Measurements from ENCODE around the gene IRF1.
"Not testable (repeated sequence)": the region's sequence is repeated elsewhere in the genome, so short reads cannot be mapped to it uniquely, and the experiment has no call there.

Gene IRF1

DNA sequence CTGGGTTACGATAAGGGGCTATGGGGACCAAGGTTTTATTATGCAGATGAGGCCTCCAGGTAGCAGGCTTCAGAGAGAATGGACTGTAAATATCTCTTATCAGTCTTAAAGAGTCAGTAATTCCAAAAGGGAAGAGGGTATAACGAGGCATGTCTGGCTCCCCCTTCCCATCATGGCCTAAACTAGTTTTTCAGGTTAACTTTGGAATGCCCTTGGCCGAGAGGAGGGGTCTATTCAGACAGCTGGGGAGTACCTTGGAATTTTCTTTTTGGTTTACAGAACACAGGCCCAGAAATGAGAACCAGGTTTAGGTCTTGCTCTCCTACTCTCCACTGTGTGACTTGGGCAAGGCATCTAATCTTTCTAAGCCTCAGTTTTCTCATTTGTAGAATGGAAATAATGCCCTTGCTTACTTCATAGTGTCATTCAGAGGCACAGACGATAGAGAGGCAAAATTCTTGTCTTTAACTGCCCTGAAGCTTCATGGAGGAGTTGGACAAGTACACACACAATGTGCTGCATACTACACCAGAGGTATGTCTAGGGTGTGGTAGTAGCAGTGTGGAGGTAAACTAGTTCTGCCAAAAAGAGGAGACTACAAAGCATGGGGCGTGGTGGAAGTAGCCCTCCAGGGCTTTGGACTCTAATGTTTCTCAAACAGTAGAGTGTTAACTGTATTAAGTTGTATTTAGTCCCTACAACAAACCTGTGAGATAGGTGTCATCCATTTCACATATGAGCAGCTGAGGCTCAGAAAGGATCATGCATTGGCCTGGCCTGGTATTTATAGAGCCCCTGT, 45.5 kb downstream of the IRF1 start:
- in situ Hi-C loops (cut with MboI; ENCODE audit: low sequenced_read_pairs) = no loop called here

DNA sequence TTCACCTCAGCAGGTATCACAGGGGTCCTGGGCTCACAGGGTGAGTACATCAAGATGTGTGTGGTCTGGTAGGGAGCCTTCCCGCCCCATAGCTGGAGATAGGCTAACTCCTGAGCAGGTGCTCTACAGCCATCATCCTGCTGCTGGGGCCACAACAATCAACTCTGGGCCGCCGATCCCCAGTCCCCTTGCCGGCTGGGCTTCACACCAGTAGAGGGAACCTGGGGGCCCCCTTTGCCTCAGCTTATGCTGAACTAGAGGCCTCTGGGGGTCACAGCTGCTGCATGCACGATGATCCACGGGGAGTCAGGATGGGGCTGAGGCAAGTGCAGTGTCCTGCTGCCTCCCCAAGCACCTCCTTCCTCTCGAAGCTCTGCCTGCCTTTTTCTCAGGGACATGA, 46.5 kb downstream of the IRF1 start:
- in situ Hi-C loops (cut with MboI; ENCODE audit: low sequenced_read_pairs) = no loop called here

DNA sequence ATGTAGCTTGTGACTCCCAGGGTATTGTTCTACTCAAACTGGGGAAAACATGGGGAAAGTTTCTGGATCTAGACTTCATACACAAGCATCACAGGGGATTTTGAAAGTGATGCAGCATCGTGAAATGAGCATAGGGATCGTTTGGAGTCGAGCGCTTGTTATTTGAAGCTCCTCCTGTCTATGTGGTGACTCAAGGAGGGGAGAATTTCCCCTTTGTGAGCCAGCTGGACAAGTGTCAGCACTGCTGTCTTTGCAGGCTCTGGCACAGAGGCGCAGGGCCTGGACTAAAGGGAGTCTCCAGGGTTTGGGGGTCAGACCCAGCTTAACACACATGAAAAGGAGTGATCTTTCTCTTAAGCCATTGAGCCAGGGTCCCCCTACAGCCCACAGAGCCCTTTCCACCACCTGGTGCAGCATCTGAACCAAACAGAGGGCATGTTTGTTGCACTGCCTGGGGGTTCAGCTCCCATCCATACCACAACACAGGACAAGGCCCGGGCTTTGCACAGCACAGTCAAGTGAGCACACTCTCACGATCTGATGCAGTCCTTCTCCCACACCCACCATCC, 51.0 kb downstream of the IRF1 start:
- in situ Hi-C loops (cut with MboI; ENCODE audit: low sequenced_read_pairs) = no loop called here

DNA sequence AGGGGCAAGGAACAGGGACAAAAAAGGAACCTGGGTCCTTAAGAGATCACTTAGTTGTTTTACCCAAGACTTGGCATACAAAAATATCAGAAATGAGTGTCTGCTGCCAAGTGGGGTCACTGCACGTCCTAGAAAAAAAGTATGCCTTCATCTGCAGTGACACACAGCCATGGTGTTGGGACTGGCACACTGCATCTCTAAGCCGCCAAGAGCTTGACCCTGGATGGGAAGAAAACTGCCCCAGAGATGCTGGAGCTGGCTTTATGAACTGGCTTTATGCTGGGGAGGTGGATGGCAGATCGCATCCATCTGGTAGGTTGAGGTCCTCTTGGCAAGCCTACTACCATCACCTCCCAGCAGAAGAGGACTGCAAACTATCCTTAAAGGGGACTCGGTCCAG, 51.7 kb downstream of the IRF1 start:
- in situ Hi-C loops (cut with MboI; ENCODE audit: low sequenced_read_pairs) = no loop called here

DNA sequence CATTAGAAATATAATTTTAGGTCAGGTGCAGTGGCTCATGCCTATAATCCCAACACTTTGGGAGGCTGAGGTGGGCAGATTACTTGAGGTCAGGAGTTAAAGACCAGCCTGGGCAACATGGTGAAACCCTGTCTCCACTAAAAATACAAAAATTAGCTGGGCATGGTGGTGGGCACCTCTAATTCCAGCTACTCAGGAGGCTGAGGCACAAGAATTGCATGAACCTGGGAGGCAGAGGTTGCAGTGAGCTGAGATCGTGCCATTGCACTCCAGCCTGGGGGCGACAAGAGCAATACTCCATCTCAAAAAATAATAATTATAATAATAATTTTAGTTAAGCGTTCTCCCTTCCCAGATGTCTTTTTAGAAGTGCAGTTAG, 52.3 kb downstream of the IRF1 start:
- in situ Hi-C loops (cut with MboI; ENCODE audit: low sequenced_read_pairs) = not testable (repeated sequence)

DNA sequence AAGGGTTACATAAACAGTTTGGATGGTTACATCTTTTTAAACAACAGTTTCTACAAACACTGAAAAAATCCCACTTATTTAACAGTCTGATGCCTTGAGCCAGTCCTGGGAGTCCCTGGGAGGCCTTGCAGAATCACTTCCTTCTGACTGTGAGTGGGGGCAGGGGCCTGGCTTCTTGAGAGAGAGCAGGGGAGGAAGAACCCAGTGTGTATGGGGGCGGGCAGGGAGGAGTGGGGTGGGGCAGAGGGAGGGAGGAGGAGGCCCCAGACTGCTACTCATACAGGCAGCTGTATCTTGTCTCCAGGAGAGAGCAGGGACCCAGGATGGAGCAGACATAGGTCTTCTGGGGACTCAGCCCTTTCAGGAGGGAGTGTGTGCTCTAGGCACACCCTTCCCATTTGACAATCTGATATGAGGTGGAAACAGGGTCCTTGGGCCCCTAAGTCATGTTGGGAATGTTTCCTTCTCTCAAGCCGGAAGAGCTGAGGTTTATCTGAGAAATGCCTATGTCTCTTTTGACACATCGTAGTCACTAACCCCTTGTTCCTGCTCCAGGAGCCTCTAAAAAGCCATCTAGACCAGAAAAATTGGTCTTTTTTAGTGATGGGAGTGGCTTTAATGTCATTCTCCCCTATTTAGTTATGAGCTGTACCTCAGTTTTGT, 52.8 kb downstream of the IRF1 start:
- in situ Hi-C loops (cut with MboI; ENCODE audit: low sequenced_read_pairs) = no loop called here

DNA sequence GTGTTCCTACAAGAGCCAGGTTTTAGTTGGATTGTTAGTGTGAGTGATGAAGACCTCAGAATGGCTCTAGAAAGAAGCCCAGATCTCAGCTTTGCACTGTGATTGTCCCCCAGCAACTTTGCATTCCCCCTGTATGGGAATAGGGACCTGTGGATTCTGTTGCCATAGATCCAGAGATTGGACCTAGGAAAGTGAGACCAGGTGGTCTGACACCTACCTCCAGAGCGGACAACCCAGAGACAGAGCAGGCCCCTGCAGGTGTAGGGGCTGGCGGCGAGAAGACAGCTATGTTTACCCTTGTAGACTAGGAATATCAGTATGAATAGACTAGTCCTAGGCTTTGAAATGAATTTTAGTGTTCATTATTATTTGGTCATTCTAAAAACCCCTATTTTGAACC, 53.6 kb downstream of the IRF1 start:
- in situ Hi-C loops (cut with MboI; ENCODE audit: low sequenced_read_pairs) = no loop called here

DNA sequence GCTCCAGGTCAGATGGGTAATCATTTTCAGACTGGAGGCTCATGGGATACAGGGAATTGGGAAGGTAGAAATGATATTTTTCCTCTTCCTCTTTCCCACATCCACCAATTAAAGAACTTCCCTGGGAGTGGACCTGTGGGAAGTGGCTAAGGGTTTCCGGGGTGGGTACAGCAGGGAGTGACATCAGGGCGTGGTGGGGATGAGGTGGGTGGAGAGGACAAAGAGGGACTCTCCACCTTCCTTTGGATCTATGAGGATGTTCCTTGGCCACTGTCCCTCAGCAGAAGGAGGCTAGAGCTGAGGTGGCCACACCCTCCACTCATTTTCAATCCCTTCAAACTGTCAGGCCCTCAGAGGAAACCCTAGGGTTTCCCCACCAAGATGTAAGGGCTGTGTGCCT, 54.7 kb downstream of the IRF1 start:
- in situ Hi-C loops (cut with MboI; ENCODE audit: low sequenced_read_pairs) = no loop called here

DNA sequence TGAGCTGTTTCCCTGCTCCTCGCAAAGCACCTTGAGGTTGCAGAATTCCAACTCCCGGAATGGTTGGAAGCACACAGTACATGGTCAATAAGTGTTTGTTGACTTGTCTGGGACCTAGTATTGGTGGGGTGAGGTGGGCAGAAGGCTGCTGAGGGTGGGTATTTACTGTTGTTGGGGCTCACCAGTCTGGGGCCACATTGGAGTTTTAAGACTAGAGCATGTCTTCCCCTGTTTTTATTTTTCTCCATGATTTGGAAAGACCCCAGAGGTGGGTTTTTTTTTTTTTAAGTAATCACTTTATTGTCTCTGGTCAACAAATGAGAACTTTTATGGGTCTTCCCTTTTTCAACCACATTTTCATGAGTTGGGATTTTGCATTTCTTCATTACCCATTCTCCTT, 55.1 kb downstream of the IRF1 start:
- in situ Hi-C loops (cut with MboI; ENCODE audit: low sequenced_read_pairs) = no loop called here

DNA sequence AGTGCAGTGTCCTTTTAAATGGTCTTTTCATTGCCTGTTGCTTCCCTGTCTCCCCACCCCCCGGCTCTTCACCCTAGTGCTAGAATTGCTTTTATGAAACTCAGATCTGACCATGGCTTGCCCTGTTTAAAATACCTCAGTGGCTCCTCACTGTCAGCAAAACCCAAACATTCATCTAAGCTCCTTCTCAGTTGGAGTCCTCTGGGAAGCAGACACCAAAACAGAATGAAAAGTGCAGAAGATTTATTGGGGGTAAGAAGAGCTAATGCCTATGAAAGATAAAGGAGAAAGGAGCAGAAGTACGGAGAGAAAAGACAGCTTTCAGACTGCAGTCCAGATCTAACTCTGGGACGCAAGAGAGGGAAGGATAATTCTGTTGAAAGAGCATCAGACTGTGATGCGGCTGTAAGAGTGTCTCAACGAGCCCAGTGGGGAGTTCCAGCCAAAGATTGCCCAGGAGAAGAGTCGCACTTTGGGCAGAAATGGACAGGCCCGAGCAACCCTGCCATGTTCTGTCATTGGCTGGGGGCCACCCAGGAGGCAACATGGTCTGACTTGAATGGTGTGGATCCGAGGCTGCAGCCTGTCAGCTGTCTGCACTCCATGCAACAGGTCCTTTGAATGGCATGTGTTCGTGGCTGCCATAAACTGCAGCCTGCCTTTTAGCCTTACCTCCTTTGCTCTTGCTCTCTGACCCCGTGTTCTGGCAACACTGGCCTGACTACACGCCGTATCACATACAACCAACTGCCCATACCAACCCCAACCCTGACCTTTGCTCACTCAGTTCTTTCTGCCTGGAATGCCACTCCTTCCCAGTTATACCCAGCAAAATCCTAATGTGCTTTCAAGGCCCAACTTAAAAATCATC, 55.9 kb downstream of the IRF1 start:
- in situ Hi-C loops (cut with MboI; ENCODE audit: low sequenced_read_pairs) = no loop called here

DNA sequence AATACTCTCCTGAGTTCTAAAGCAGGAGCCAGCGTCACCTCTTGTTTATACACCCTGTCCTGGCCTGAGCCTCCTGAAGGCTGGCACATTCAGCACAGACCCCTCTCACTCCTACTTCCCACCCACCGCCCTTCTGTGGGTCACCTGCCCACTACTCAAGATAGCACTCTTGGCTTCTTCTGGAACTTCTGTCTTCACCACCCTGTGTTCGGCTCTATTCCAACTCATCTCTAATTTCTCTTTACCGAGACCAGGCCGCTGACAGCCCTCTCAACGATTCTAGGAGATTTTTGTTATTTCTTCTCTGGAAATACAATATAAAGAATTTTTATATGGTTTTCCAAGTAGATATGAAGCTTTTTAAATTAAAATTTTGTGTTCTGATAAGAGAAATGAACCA, 57.4 kb downstream of the IRF1 start:
- in situ Hi-C loops (cut with MboI; ENCODE audit: low sequenced_read_pairs) = no loop called here

DNA sequence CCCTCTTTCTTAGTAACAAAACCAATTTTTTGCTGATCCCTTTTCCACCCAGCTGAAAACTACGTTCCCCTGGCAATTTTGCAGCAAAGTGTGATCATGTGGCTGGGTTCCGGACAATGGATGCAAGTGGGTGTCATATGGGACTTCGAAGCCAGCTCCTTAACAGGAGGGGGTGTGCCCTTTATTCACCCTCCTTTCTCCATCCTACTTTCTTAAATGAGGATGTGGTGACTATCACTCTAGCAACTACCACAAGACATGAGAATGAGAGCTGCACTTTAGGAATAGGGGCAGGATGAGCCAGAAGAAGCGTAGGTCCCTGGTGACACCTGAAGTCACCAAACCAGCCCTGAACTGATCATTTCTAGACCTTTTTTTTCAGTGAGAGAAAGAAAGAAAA, 58.9 kb downstream of the IRF1 start:
- in situ Hi-C loops (cut with MboI; ENCODE audit: low sequenced_read_pairs) = no loop called here

Data from HL-60/S4 treated with retinoic acid at 250 ng/mL for 4 days and 3 days (cell line).